Endothelial cell of umbilical vein (primary cell): ENCODE data around the gene ODAD4. TPM values are rescaled to one million over a fixed set of nuclear protein-coding genes. Genes with fewer than 3 reads are reported as not detected.

Experiments
- BruUV-seq: library from RNA; stranded (reverse); fragments of 400-500 nt; replicated peaks from 2 replicates; lab custom pipeline; 2021; lab: Mats Ljungman, UMichigan
- CTCF ChIA-PET: fragments of 300-600, 350-600 bp; sonication (Branson Sonifier 250); formaldehyde crosslinking; loops from one replicate; lab custom pipeline; 2021; ENCODE audit warnings: antibody characterized with exemption, inconsistent platforms; lab: Charles Lee
- POLR2A ChIA-PET: fragments of 300-600, 350-600 bp; sonication (Branson Sonifier 250); formaldehyde crosslinking; loops from one replicate; lab custom pipeline; 2021; ENCODE audit warnings: antibody characterized with exemption, inconsistent platforms; lab: Charles Lee
- DNase-seq: peaks from one replicate; pipeline ENCODE4 v3.0.0-alpha.2; 2011; ENCODE audit warnings: low read depth, low spot score
- FAIRE-seq: peaks from 2 replicates; lab custom pipeline; 2011; peaks lifted over from hg19 to GRCh38; lab: Jason Lieb, UNC
- H2AFZ ChIP-seq: 2 replicates; pipeline ENCODE4 v1.6.0; 2012; ENCODE audit warnings: low read depth, low read length, control low read depth, inconsistent platforms
- H3K27ac ChIP-seq: 2 replicates; pipeline ENCODE4 v1.5.1; 2011; ENCODE audit warnings: low read depth, mild to moderate bottlenecking, control low read depth, low read length, moderate library complexity; ENCODE audit not compliant: insufficient read depth
- H3K27me3 ChIP-seq, 2 experiments: 2 replicates each; pipeline versions ENCODE4 v1.6.0 to v1.6.1; 2011; ENCODE audit warnings: low read length in 2 of 2, mixed read lengths in 1 of 2; ENCODE audit not compliant: control insufficient read depth in 2 of 2, insufficient read depth in 2 of 2
- H3K36me3 ChIP-seq, 2 experiments: 2 replicates in 1 of 2; 3 replicates in 1 of 2; pipeline ENCODE4 v1.5.1; 2011; ENCODE audit warnings: low read length in 2 of 2, mild to moderate bottlenecking in 1 of 2, moderate library complexity in 1 of 2; ENCODE audit not compliant: control insufficient read depth in 2 of 2, insufficient read depth in 2 of 2; ENCODE audit errors: extremely low read depth in 1 of 2
- H3K4me1 ChIP-seq: 3 replicates; pipeline ENCODE4 v1.5.1; 2011; ENCODE audit warnings: mild to moderate bottlenecking, low read length; ENCODE audit not compliant: control insufficient read depth, insufficient read depth; ENCODE audit errors: extremely low read depth
- H3K4me2 ChIP-seq: 2 replicates; pipeline ENCODE4 v1.6.1; 2011; ENCODE audit warnings: low read length, control low read depth, mixed read lengths; ENCODE audit not compliant: insufficient read depth
- H3K4me3 ChIP-seq, 3 experiments: fragments of 200-600 bp in 1 of 3; sonication (generic), shearing (Covaris generic) in 1 of 3; replicated peaks in 1 of 3; 2 replicates each; pipeline ENCODE4 v1.5.1; 2011 to 2016; ENCODE audit warnings: control low read depth in 3 of 3, low read length in 3 of 3, mild to moderate bottlenecking in 2 of 3, inconsistent platforms in 1 of 3, low read depth in 1 of 3, moderate library complexity in 1 of 3; ENCODE audit not compliant: insufficient read depth in 1 of 3
- H3K79me2 ChIP-seq: 2 replicates; pipeline ENCODE4 v1.6.0; 2012; ENCODE audit warnings: low read length, inconsistent platforms; ENCODE audit not compliant: control insufficient read depth, insufficient read depth
- H3K9ac ChIP-seq: replicated peaks from 2 replicates; pipeline ENCODE3; 2011; ENCODE audit warnings: low read length, control low read depth; ENCODE audit not compliant: insufficient read depth; ENCODE audit errors: extremely low read depth
- H3K9me1 ChIP-seq: replicated peaks from 3 replicates; pipeline ENCODE4 v1.6.0; 2011; ENCODE audit warnings: mild to moderate bottlenecking, low read length; ENCODE audit not compliant: control insufficient read depth, insufficient read depth; ENCODE audit errors: extremely low read depth
- H3K9me3 ChIP-seq: replicated peaks from 2 replicates; pipeline ENCODE4 v1.5.1; 2012; ENCODE audit warnings: low read length, inconsistent platforms; ENCODE audit not compliant: control insufficient read depth, insufficient read depth
- H4K20me1 ChIP-seq: replicated peaks from 2 replicates; pipeline ENCODE3; 2011; ENCODE audit warnings: mild to moderate bottlenecking, low read length; ENCODE audit not compliant: control insufficient read depth, insufficient read depth; ENCODE audit errors: extremely low read depth
- CTCF ChIP-seq, 2 donors: IDR thresholded peaks; 1 replicate in 1 of 2; 2 replicates in 1 of 2; pipeline ENCODE4 v1.5.1; 2011; ENCODE audit warnings: low read length in 2 of 2, mild to moderate bottlenecking in 2 of 2, moderate library complexity in 2 of 2, control low read depth in 1 of 2, inconsistent platforms in 1 of 2, low read depth in 1 of 2; ENCODE audit not compliant: insufficient read depth in 1 of 2; ENCODE audit errors: extremely low read depth in 1 of 2
- EZH2 ChIP-seq: IDR thresholded peaks from 2 replicates; pipeline ENCODE4 v1.6.1; 2012; ENCODE audit warnings: borderline replicate concordance, low read depth, mild to moderate bottlenecking, moderate library complexity, low read length, inconsistent platforms; ENCODE audit not compliant: severe bottlenecking
- FOS ChIP-seq: IDR thresholded peaks from 2 replicates; pipeline ENCODE4 v1.6.1; 2011; ENCODE audit warnings: mild to moderate bottlenecking, low read length, moderate library complexity, borderline replicate concordance; ENCODE audit not compliant: insufficient read depth
- GATA2 ChIP-seq: IDR thresholded peaks from 2 replicates; pipeline ENCODE4 v1.7.0; 2011; ENCODE audit warnings: low read depth, mild to moderate bottlenecking, moderate library complexity, mixed read lengths, low read length; ENCODE audit not compliant: insufficient read length, insufficient read depth
- JUN ChIP-seq: IDR thresholded peaks from 2 replicates; pipeline ENCODE4 v1.6.1; 2011; ENCODE audit warnings: borderline replicate concordance, low read depth; ENCODE audit not compliant: insufficient read length, insufficient read depth
- MAX ChIP-seq: IDR thresholded peaks from 2 replicates; pipeline ENCODE4 v1.6.1; 2011; ENCODE audit not compliant: insufficient read depth, insufficient read length
- MYC ChIP-seq: IDR thresholded peaks from one replicate; pipeline ENCODE4 v1.6.1; 2011; ENCODE audit warnings: mild to moderate bottlenecking, low read depth, low read length
- POLR2A ChIP-seq: IDR thresholded peaks from 2 replicates; pipeline ENCODE4 v1.6.1; 2012; ENCODE audit warnings: low read depth, mild to moderate bottlenecking, control low read depth, low read length
- POLR2AphosphoS5 ChIP-seq: IDR thresholded peaks from 2 replicates; pipeline ENCODE4 v1.6.1; 2012; ENCODE audit warnings: low read depth, mild to moderate bottlenecking, control low read depth, low read length, moderate library complexity; ENCODE audit not compliant: insufficient read depth
- dilution Hi-C: fragments of 300-500 bp; cut with MboI; formaldehyde crosslinking; loops from one replicate; pipeline ENCODE4 v1.15.0; 2019; ENCODE audit warnings: low sequenced_read_pairs; ENCODE audit not compliant: extremely low pct_ligation_motif_present
- intact Hi-C: fragments of 100-400 bp; cut with micrococcal nuclease; formaldehyde crosslinking; loops from one replicate; pipeline ENCODE4 v1.10.0; 2022
- polyA plus RNA-seq, 4 experiments: library from polyadenylated mRNA; depleted of rRNA in 3 of 4; stranded (reverse) in 3 of 4; unstranded in 1 of 4; fragments of >200 nt; gene quantifications; 2 replicates each; pipeline versions ENCODE4 v1.2.1 to v1.2.3, GENCODE V29; 2011 to 2012; ENCODE audit warnings: missing spikeins in 1 of 4
- total RNA-seq: library from RNA; stranded (reverse); gene quantifications from 2 replicates; pipeline ENCODE4 v1.2.3, GENCODE V29; 2021

Gene ODAD4
- total and polyA plus RNA-seq, 2 donors (not counting 3 experiments of a cell fraction or from before 2014, with no cell fraction given) = 0.19 to 1.0 TPM

- H3K4me1 ChIP-seq = peaks cover 21% of the 10 kb centered on the region
- no peak for FAIRE-seq
- no peak overlapping the region for H3K4me2 ChIP-seq
- POLR2A ChIA-PET = no interaction called here
- H3K27ac ChIP-seq = no peak overlapping the region
- H3K36me3 ChIP-seq = no peaks in the 10 kb centered on the region
- DNase-seq = no peak
- H3K9me1 ChIP-seq = no peaks in the 10 kb centered on the region
- intact Hi-C loops (no loop called here), dilution Hi-C loops (loop anchor here (25.0 kb wide), 1 partner anchor 150 kb away; the partner anchor contains the start of genes DHX58, HSPB9 and KAT2A)
- BruUV-seq = no TSS peak
- CTCF ChIA-PET = interaction anchor here (1.4 to 7.6 kb wide), 7 partner anchors 12 to 161 kb away, joined by 5 to 74 read pairs (median 13); partner anchors contain the start of genes DHX58, KAT2A and ODAD4
- H3K79me2 ChIP-seq = peaks cover 2% of the 10 kb centered on the region
- no peaks in the 10 kb centered on the region for H4K20me1 ChIP-seq
- no peak overlapping the region for H3K4me3 ChIP-seq
- no peak overlapping the region for H2AFZ ChIP-seq
- TF ChIP-seq POLR2A (no peak), MAX (no peak), FOS (no peak), EZH2 (no peak), CTCF (IDR thresholded peaks at IDR 0.05; ENCODE audit: extremely low read depth in 1 of 2, insufficient read depth in 1 of 2, low read depth in 1 of 2, low read length in 2 of 2) (no peak), JUN (no peak), GATA2 (no peak), MYC (no peak), POLR2AphosphoS5 (no peak)
- H3K9ac ChIP-seq = no peak overlapping the region
- no peaks in the 10 kb centered on the region for H3K27me3 ChIP-seq
- H3K9me3 ChIP-seq = no peaks in the 10 kb centered on the region
These were observed 31.7 kb downstream of the ODAD4 start for GRCh38 chr17:41962111-41962510.
